Keratinocyte (primary cell): ENCODE data around the gene ZBTB39. TPM values are rescaled to one million over a fixed set of nuclear protein-coding genes. Genes with fewer than 3 reads are reported as not detected.

Source experiments
- DNase-seq: peaks from one replicate; pipeline ENCODE4 v3.0.0-alpha.2; 2011; ENCODE audit warnings: low read depth, missing footprints, low spot score
- FAIRE-seq: peaks from 2 replicates; lab custom pipeline; 2011; peaks lifted over from hg19 to GRCh38; lab: Jason Lieb, UNC
- H2AFZ ChIP-seq: 2 replicates; pipeline ENCODE4 v1.6.0; 2012; ENCODE audit warnings: low read length, control low read depth, inconsistent platforms; ENCODE audit not compliant: control insufficient read depth
- H3K27ac ChIP-seq: 2 replicates; pipeline ENCODE4 v1.5.1; 2011; ENCODE audit warnings: low read length; ENCODE audit not compliant: control insufficient read depth, insufficient read depth
- H3K27me3 ChIP-seq: 3 replicates; pipeline ENCODE4 v1.6.0; 2011; ENCODE audit warnings: low read length; ENCODE audit not compliant: control insufficient read depth, insufficient read depth; ENCODE audit errors: extremely low read depth
- H3K36me3 ChIP-seq, 2 experiments: 2 replicates in 1 of 2; 3 replicates in 1 of 2; pipeline ENCODE4 v1.5.1; 2011; ENCODE audit warnings: low read length in 2 of 2, mild to moderate bottlenecking in 1 of 2; ENCODE audit not compliant: control insufficient read depth in 2 of 2, insufficient read depth in 2 of 2; ENCODE audit errors: extremely low read depth in 1 of 2
- H3K4me1 ChIP-seq: 3 replicates; pipeline ENCODE4 v1.5.1; 2011; ENCODE audit warnings: low read length; ENCODE audit not compliant: control insufficient read depth, insufficient read depth; ENCODE audit errors: extremely low read depth
- H3K4me2 ChIP-seq: 3 replicates; pipeline ENCODE4 v1.6.0; 2011; ENCODE audit warnings: low read depth, low read length; ENCODE audit not compliant: control insufficient read depth, insufficient read depth; ENCODE audit errors: extremely low read depth
- H3K4me3 ChIP-seq, 3 experiments: fragments of 200-600 bp in 1 of 3; sonication (generic) in 1 of 3; 2 replicates in 2 of 3; 3 replicates in 1 of 3; pipeline ENCODE4 v1.5.1; 2011 to 2016; ENCODE audit warnings: low read length in 3 of 3, mild to moderate bottlenecking in 3 of 3, control low read depth in 2 of 3, inconsistent platforms in 1 of 3, low read depth in 1 of 3, mixed read lengths in 1 of 3, mixed run types in 1 of 3, moderate library complexity in 1 of 3; ENCODE audit not compliant: control insufficient read depth in 2 of 3, insufficient read depth in 2 of 3; ENCODE audit errors: extremely low read depth in 1 of 3
- H3K79me2 ChIP-seq: 2 replicates; pipeline ENCODE4 v1.6.0; 2012; ENCODE audit warnings: low read length; ENCODE audit not compliant: control insufficient read depth, insufficient read depth
- H3K9ac ChIP-seq: 3 replicates; pipeline ENCODE4 v1.6.0; 2011; ENCODE audit warnings: low read length; ENCODE audit not compliant: control insufficient read depth, insufficient read depth; ENCODE audit errors: extremely low read depth
- H3K9me1 ChIP-seq: 3 replicates; pipeline ENCODE4 v1.6.0; 2011; ENCODE audit warnings: low read length; ENCODE audit not compliant: control insufficient read depth, insufficient read depth; ENCODE audit errors: extremely low read depth
- H3K9me3 ChIP-seq: 2 replicates; pipeline ENCODE4 v1.5.1; 2012; ENCODE audit warnings: low read depth, low read length; ENCODE audit not compliant: control insufficient read depth
- H4K20me1 ChIP-seq: 3 replicates; pipeline ENCODE4 v1.6.0; 2011; ENCODE audit warnings: low read length; ENCODE audit not compliant: control insufficient read depth, insufficient read depth; ENCODE audit errors: extremely low read depth
- CTCF ChIP-seq, 3 experiments: IDR thresholded peaks in 1 of 3; conservative IDR thresholded peaks in 1 of 3; optimal IDR thresholded peaks in 1 of 3; 2 replicates in 2 of 3; 3 replicates in 1 of 3; pipeline versions ENCODE3 to v1.5.1; 2011; ENCODE audit warnings: low read length in 3 of 3, mild to moderate bottlenecking in 3 of 3, moderate library complexity in 2 of 3, control low read depth in 1 of 3, inconsistent platforms in 1 of 3; ENCODE audit not compliant: insufficient read depth in 2 of 3; ENCODE audit errors: extremely low read depth in 1 of 3
- EZH2 ChIP-seq: IDR thresholded peaks from one replicate; pipeline ENCODE4 v1.6.1; 2012; ENCODE audit warnings: inconsistent platforms, mild to moderate bottlenecking, low read length, moderate library complexity
- dilution Hi-C: fragments of 300-500 bp; cut with MboI; formaldehyde crosslinking; loops from one replicate; pipeline ENCODE4 v1.7.0; 2020; ENCODE audit warnings: low sequenced_read_pairs; ENCODE audit not compliant: extremely low pct_ligation_motif_present
- polyA plus RNA-seq, 5 experiments: library from polyadenylated mRNA; depleted of rRNA in 3 of 5; stranded (reverse) in 3 of 5; stranded (forward) in 1 of 5; unstranded in 1 of 5; fragments of >200 nt; gene quantifications; 1 replicate in 1 of 5; 2 replicates in 3 of 5; 3 replicates in 1 of 5; pipeline versions ENCODE4 v1.2.1 to v1.2.3, GENCODE V29; 2011 to 2012; ENCODE audit warnings: missing spikeins in 2 of 5, low read depth in 1 of 5, low replicate concordance in 1 of 5

Gene ZBTB39
- polyA plus RNA-seq, 1 donor (not counting 4 experiments of a cell fraction or from before 2014, with no cell fraction given) = 4.1 TPM

- Histone ChIP-seq H3K36me3 (no peaks in the 10 kb centered on the region), H3K4me1 (no peaks in the 10 kb centered on the region), H3K27me3 (peaks cover 23% of the 10 kb centered on the region), H3K79me2 (no peaks in the 10 kb centered on the region), H3K4me3 (no peak overlapping the region), H3K9me3 (no peaks in the 10 kb centered on the region), H2AFZ (no peak overlapping the region), H3K9me1 (no peaks in the 10 kb centered on the region), H3K9ac (no peak overlapping the region), H4K20me1 (no peaks in the 10 kb centered on the region), H3K27ac (no peak overlapping the region), H3K4me2 (no peak overlapping the region)
- dilution Hi-C loops = no loop called here
- no peak for TF ChIP-seq CTCF (optimal IDR thresholded peaks at IDR 0.05 in 1 of 3, IDR thresholded peaks at IDR 0.05 in 1 of 3, conservative IDR thresholded peaks at IDR 0.05 in 1 of 3; ENCODE audit: extremely low read depth in 1 of 3, insufficient read depth in 2 of 3, low read length in 3 of 3)
- TF ChIP-seq EZH2 = no peak
- no peak for FAIRE-seq
- no peak for DNase-seq
Measured at GRCh38 chr12:57046086-57046791, 39.9 kb upstream of the ZBTB39 start.

DNA sequence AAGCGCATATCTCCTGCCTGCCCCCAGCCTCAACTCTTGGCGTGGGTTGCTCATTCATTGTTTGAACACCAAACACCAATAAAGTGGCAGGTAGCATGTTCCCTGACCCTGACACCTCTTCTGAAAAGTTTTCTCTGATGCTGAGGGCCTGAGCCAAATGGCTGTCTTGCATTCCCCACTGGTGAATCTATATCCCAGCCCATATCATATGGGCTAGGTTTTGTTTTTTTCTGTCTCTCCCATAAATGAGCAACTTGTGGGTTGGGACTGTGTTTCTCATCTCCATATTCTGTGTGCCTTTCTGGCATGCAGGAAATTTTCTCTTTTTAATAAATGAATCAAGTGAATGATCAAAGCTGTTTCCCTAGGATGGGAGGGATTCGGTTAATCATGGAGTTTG is 38.5 kb upstream of the ZBTB39 start:
- Histone ChIP-seq H3K27ac (no peak overlapping the region), H2AFZ (no peak overlapping the region), H3K9me3 (no peaks in the 10 kb centered on the region), H4K20me1 (no peaks in the 10 kb centered on the region), H3K36me3 (no peaks in the 10 kb centered on the region), H3K4me3 (no peak overlapping the region), H3K4me1 (no peaks in the 10 kb centered on the region), H3K9me1 (no peaks in the 10 kb centered on the region), H3K27me3 (peaks cover 26% of the 10 kb centered on the region), H3K4me2 (no peak overlapping the region), H3K79me2 (no peaks in the 10 kb centered on the region), H3K9ac (no peak overlapping the region)
- no peak for DNase-seq
- dilution Hi-C loops = no loop called here
- FAIRE-seq = no peak
- TF ChIP-seq EZH2 (no peak), CTCF (optimal IDR thresholded peaks at IDR 0.05 in 1 of 3, IDR thresholded peaks at IDR 0.05 in 1 of 3, conservative IDR thresholded peaks at IDR 0.05 in 1 of 3; ENCODE audit: extremely low read depth in 1 of 3, insufficient read depth in 2 of 3, low read length in 3 of 3) (no peak)
